HG03521 (cell line): ENCODE data around the gene UBAC2.

Experiments
- ATAC-seq: cut with Tn5 transposase; IDR thresholded peaks from one replicate; pipeline ENCODE4 v1.9.1; 2021; ENCODE audit warnings: mild to moderate bottlenecking, moderate library complexity; ENCODE audit not compliant: unreplicated experiment

Gene UBAC2

DNA sequence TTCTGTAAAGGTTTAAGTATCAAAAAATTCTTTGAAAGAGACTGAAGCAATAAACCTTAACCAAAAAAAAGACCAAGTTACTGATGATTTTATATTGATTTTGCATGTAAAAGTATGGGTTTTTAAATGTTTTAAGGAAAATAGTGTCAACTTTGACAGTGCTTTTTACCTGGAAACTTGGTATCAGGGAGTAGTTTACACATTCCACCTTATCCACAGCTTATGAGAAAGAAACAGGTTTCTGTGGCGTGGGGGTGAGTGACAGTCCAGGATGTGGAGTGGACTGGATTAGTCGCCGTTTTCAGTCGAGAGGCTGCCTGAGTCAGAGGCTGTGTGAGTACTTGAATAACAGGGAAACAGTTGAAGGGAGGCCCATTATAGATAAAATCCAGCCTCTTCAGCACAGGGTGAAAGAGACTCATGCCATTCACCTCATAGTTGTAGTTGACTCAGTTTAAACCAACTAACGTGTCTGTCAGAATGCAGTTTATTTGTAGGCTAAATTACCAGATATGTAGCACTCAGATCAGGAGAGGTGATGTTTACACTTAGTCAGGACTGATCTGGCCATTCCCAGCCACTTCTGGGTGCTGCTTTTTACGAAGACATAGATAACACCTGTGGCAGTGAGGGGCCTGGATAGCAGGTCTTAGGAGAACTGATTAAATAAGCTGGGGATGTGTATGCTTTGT lies 107.1 kb downstream of the UBAC2 start:
- no peak for ATAC-seq

GRCh38 chr13:99308471-99309087 lies 107.9 kb downstream of the UBAC2 start:
- no peak for ATAC-seq

- ATAC-seq, result no peak
Measured at GRCh38 chr13:99310382-99311031, 109.9 kb downstream of the UBAC2 start.

DNA sequence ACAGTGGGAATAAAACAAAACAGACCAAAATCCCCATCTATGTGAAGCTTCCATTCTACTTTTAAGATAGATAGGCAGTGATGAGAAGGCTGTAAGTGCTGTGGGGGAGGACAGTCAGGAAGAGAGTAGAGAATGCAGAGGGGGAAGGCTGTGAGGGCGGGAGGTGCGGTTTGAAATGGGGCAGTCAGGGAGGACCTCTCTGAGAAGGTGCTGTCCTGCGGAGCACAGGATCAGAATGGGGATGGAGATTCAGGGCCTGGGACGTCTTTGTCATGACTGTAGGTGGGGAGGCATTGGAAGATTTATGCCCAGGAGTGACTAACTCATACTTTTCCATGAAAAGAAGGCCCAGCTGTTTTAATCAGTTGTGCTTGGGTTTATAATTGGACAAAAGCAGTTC lies 110.5 kb downstream of the UBAC2 start:
- no peak for ATAC-seq

- ATAC-seq, result no peak
Measured at GRCh38 chr13:99311748-99312492, 111.3 kb downstream of the UBAC2 start.

DNA sequence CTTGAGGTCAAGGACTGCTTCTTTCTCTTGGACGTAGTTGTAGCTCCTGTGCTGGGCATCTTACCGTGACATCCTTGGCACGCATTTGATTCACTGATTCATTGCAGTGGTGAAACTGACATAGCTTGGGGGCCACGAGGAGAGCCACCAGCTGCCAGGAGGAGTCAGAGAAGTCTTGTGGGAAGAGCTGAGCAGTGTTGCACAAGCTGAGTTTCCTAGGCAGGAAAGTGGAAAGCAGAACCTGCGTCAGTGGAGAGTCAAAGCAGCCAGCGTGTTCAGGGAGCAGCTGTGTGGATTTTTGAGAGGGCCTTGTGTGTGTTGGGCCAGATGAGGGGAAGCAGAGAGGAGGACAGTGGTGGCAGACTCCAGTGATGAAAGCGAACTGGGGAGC lies 111.8 kb downstream of the UBAC2 start:
- ATAC-seq, result peak; percentile 28

DNA sequence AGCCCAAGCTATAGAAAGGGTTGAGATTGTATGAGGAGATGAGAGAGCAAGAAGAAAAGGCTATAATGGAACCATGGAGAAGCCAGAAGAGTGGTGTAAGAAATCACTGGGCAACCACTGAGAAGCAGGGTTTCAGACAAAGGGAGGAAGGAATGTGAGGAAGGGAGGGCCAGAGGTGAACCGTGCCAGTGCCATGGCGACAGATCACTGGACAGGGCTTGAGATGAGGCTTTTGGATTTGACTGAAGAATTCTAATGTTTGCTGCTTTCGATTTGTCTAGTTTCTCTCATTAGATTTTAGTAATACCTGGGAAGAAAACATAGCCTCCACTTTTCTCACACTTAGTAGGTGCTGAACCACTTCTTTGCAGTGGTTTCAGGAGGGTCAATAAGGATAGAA lies 112.8 kb downstream of the UBAC2 start:
- no peak for ATAC-seq

GRCh38 chr13:99313941-99314340 lies 113.3 kb downstream of the UBAC2 start:
- no peak for ATAC-seq

DNA sequence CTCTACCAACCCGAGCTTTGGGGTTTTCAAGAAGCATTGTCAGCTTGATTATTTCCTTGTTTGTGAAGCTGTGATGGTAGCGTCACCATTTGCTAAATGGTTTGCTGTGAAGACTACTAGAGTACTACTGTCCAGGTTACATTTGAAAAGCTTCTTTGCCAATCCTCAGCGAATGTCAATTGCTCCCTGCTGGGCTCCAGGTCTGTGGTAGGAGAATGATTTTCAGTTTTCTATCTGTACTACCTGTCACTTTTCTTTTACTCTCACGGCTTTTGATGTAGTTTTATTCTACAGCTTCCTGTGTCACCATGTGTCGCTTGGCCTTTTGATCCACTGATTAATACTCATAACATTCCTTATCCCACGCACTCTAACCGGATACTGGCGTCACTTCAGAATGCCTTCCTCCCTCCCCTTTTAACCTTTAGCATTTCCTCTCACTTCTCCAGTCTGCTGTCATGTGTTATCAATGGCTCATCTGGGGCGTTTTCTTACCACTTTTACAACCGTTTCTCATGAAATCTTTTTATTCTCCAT lies 114.1 kb downstream of the UBAC2 start:
- ATAC-seq, result no peak

DNA sequence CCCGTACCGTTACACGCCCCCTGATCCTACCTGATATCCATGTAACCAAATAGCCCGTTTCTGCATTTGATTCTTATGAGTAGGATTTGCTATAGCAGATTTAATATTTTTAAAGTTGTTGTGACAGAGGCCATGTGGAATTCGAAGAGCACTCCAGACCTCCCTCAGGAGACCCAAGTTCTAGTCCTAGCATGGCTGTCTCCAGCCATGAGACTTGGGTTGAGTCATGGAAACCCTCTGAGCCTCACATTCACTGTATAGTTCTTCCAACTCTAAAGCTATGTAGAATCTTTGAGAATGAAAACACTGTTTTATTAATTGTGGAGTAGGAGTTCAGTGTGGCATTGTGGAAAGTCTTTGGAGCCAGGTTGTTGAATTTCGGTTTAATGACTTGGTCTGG lies 114.5 kb downstream of the UBAC2 start:
- no peak for ATAC-seq

GRCh38 chr13:99316224-99316623 lies 115.6 kb downstream of the UBAC2 start:
- no peak for ATAC-seq

DNA sequence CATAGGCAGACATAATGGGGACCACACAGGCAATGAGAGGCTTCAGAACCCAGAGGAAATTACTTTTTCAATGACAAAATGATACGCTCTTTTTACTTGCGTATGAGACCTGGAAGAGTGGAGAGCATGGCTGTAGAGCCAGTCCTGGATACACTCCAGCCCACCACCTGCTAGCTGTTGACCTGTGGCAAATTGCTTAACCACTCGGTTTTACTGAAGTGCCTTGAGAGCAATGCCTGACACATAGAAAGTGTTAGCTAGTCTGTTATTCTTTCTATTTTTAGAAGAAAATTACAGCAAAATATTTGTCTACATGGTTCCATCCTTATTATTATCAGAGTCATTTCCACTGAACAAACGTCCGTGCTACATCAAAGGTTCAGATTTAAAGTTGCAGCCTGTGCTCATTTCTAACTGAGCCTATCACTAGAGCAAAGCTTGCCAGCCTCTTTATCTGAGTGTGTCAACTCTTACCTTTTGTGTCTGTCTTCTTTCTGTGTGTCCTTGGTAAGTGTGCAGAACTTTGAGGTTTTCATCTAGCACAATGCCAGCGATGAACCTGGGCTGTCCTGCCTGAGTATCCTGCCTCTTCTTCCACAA lies 116.1 kb downstream of the UBAC2 start:
- ATAC-seq, result no peak

- no peak for ATAC-seq
Measured at GRCh38 chr13:99320693-99321481, 120.2 kb downstream of the UBAC2 start.

DNA sequence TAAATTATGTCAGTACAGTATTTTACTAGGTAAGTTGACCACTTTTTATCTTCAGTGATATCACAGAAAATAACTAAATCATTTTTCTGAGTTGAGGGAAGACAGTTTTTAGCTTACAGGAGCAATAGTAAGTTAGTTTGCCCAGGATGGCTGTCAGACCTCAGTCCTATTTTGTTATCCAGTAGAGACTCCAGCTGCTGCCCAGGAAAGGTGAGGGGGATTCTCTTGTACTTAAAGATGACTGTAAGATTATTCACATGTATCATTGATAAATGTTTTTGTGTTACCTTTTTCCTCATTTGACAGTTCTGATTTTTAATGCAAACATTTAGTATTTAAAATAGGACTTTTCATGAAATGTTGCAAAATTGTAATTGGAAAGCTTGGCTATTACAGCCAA lies 121.1 kb downstream of the UBAC2 start:
- no peak for ATAC-seq

- ATAC-seq, result peak; percentile 73
Measured at GRCh38 chr13:99322297-99323103, 121.8 kb downstream of the UBAC2 start.

DNA sequence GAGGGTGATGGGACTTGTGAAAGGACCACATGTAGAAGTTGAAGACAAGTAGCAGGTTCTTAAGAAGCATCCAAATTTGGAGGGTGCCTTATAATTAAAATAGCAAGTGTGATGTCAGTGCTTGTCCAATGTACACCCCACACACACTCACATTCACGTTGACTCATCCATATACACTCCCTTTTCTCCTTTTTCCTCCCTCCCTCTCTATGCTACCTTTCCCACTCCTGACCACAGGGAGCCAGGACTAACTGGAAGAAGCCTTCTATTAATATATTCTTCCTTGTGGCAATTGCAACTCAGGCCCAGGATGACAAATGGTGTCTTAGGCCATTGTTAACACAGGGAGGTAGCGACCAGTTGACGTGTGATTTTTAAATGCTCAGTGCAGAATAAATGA lies 122.8 kb downstream of the UBAC2 start:
- ATAC-seq, result no peak

DNA sequence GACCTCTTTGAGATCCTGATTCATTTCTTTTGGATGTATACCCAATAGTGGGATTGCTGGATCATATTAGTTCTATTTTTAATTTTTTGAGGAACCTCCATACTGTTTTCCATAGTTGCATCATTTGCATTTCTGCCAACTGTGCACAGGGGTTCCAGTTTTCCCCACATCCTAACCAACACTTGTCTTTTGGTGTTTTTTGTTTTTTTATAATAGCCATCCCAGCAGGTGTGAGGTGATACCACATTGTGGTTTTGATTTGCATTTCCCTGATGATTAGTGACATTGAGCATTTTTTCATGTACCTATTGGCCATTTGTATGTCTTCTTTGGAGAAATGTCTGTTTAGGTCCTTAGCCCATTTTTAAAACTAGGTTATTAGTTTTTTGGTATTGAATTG lies 125.4 kb downstream of the UBAC2 start:
- ATAC-seq, result no peak

- no peak for ATAC-seq
Measured at GRCh38 chr13:99327126-99327525, 126.5 kb downstream of the UBAC2 start.

DNA sequence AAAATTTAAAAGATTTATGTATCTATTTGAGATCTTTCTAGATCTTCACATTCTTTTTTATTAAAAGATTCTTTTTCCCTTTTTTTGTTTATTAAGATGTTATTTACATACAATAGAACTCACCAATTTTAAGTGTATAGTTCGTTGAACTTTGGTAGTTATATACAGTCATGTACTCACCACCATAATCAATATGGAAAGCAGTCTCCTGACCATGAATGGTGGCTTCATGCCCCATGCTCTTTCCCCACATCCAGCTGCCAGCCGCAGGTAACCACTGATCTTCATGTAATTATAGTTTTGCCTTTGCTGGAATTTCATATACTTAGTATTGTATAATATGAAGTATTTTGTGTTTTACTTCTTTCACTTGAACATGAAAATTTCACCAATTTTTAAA lies 127.1 kb downstream of the UBAC2 start:
- no peak for ATAC-seq
